HG03045 (cell line): Measurements from ENCODE around the gene MNX1.

Source experiments
- ATAC-seq: cut with Tn5 transposase; IDR thresholded peaks from one replicate; pipeline ENCODE4 v1.9.1; 2021; ENCODE audit warnings: mild to moderate bottlenecking, moderate library complexity; ENCODE audit not compliant: unreplicated experiment

MNX1 gene

GRCh38 chr7:157003756-157004520 is 6.5 kb downstream of the MNX1 start:
- no peak for ATAC-seq

DNA sequence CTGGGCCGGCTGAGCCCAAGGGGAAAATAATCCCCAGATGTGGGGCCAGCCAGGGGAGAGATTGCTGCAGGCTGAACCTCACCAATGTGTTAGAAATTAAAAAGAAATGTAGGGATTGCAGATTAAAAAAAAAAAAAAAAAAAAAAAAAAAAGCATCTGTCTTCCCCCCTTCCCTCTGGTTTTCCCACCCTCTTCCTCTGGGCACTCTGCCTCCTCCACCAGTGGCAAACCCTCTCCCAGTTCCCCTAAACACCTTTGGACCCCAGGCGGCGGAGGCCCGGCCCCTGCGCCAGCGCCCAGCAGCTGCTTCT is 7.1 kb downstream of the MNX1 start:
- ATAC-seq: no peak

DNA sequence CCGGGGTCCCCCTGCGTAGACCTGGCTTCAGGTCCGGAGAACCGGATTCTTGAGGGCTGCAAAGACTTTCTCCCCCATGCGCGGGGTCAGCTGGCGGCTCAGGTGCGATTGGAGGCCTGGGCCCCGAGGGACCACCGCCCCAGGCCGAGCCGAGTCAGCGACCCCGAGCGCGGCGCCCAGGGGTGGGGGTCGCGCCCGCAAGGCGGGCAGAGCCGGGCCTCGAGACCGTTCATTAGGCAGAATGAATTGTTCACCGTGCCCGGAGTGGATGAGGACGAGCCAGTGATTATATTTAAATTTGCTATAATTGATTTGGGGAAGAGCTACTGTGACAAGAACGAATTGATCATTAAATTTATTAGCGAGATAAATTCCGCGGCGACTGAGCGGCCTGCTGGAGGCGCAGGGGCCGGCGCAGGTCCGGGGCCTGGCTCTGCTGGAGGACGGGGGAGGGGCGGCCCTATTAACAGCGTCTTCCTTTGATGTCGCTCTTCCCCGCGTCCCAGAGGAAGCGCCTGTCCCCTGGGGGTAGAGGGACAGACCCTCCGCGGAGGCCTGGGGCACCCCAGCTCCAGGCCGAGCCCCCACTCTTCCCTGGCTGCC is 7.5 kb downstream of the MNX1 start:
- no peak for ATAC-seq

DNA sequence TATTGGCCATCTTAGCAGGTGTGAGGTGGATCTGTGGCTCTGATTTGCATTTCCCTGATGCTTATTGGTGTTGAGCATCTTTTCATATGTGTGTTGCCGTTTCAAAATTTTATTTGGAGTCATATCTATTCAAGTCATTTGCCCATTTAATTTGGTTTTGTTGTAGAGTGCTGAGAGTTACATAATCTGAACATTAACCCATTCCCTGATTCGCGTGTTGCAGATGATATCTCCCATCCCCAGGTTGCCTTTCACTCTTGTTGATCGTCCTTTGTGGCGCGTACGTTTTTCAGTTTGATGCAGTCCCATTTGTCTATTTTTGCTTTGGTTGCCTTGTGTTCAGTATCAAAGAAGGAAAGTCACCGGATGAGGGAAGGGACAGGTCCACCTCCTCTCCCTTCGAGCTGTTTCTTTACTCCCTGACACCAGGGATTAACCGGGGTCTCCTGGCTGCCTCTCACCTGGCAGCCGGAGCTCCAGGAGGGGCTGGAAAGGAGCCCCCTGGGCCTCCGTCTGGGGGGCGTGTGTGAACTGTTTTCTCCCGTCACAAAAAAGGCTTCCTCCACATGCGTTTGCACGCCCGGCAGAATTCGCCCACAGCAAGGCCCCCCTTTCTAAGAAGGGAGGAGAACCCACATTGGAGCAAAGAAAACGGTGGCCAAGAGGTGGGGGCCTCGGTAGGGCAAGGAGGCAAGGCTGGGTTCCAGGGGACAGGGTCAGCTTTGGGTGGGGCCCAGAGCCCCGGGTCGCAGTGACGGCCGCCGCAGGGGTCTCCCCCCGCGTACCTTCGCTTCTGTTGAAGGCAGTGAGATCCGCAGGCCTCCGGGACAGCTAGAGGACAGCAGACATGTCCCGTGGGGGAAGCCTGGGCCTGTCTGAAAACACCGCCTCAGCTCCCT is 8.3 kb downstream of the MNX1 start:
- ATAC-seq: no peak

GRCh38 chr7:157000741-157001653 is 9.5 kb downstream of the MNX1 start:
- no peak for ATAC-seq

- peak; percentile 36 for ATAC-seq
Measured at GRCh38 chr7:156999958-157000726, 10.3 kb downstream of the MNX1 start.

GRCh38 chr7:156998988-156999957 is 11.2 kb downstream of the MNX1 start:
- peak; percentile 28 for ATAC-seq

GRCh38 chr7:156994417-156994816 is 16.0 kb downstream of the MNX1 start:
- no peak for ATAC-seq

DNA sequence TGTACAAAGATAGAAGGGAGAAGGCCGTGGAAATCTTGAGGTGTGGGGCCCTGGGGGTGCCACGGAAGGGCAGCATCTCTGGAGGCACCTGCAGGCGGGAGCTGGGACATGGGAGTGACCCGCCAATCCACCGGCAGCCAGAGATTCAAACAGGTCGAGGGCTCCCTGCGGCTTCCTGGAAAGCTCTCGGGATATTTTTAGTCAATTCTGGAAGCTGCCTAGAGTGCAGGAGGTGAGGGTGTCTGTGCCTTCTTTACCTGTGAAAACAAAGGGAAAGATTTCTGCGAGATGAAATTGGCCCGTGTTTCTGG is 16.6 kb downstream of the MNX1 start:
- no peak for ATAC-seq

- ATAC-seq: no peak
Measured at GRCh38 chr7:156993021-156993924, 17.2 kb downstream of the MNX1 start.

DNA sequence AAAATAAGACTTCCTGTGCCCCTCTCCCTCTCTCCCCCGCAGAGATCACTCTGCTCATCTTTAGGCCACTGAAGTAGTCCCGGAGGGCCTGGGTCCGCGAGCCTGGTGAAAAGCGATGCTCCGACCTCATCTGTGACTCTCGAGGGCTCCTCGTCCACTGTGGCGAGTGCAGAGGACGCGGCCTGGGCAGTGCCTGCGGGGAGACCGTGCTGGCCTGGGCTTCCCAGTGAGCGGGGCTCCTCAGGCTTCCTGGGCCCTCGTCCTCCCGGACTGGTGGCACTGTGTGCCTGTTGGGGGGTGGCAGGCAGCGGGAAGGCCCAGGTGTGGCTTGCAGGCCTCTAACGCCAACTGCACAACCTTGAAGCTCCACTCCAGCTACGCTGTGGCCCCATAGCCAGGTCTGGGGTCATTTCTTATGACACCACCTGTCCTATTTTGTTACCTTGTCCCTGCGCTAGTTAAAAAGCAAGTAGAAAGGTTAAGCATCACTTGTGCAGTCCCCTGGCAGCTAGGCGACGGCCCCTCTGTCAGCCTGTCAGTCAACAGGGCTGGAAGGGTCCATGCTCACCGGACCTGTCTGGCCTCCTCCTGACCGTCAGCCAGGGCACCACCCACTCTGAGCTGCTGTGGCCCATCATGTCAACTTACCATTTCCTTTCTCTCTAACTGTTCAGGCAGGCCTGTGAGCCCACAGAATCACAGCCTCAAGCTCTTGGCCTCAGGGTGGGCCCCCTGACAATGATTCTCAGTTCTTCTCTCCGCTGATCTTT is 20.5 kb downstream of the MNX1 start:
- no peak for ATAC-seq

- ATAC-seq: no peak
Measured at GRCh38 chr7:156988343-156989185, 21.9 kb downstream of the MNX1 start.

- no peak for ATAC-seq
Measured at GRCh38 chr7:156986378-156986777, 24.1 kb downstream of the MNX1 start.

GRCh38 chr7:156985101-156985992 is 25.1 kb downstream of the MNX1 start:
- ATAC-seq: no peak

DNA sequence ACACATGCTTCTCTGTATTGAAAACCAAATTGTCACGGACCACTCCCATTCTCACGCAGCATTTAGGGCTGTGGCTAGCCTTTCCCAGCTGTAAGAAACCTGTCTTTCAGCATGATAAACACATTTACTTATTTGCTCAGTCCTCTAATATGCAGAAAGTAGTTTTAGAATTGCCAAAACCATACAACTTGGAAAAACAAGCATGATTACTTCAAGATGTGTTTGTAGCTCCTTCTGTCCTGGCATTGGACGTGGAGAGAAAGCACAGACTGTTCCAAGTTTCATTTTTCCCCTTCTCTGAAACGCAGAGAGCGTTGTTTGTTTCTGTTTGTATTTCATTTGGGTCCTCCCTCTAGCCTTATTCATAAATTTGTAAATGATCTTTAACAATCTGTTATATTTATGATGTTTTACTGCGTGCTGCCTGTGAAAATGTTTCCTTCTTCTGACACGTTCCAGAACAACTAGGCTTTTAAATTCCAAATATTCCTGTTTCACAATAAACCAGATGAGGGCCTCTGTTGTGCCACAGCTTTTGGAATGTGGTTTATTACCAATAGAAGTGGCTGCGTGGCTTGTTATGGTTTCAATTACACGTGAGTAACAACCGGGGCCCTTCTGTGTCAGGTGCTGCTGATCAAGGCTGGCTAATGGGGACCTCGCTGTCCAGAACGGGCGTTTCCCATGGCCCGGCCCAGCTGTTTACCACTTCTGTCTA is 26.1 kb downstream of the MNX1 start:
- no peak for ATAC-seq
